Measurements from ENCODE around the gene GALR3.
"Not testable (repeated sequence)": the region's sequence is repeated elsewhere in the genome, so short reads cannot be mapped to it uniquely, and the experiment has no call there.

The GALR3 gene, protein sequence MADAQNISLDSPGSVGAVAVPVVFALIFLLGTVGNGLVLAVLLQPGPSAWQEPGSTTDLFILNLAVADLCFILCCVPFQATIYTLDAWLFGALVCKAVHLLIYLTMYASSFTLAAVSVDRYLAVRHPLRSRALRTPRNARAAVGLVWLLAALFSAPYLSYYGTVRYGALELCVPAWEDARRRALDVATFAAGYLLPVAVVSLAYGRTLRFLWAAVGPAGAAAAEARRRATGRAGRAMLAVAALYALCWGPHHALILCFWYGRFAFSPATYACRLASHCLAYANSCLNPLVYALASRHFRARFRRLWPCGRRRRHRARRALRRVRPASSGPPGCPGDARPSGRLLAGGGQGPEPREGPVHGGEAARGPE

GRCh38 chr22:37823134-37823985, at the start of gene GALR3:
TSS of gene GALR3 (plus strand) at chr22:37823382. CDS start at chr22:37823407, 25 bp downstream.
- no peak for DNase-seq (ENCODE audit: low read depth in 2 of 2)

DNA sequence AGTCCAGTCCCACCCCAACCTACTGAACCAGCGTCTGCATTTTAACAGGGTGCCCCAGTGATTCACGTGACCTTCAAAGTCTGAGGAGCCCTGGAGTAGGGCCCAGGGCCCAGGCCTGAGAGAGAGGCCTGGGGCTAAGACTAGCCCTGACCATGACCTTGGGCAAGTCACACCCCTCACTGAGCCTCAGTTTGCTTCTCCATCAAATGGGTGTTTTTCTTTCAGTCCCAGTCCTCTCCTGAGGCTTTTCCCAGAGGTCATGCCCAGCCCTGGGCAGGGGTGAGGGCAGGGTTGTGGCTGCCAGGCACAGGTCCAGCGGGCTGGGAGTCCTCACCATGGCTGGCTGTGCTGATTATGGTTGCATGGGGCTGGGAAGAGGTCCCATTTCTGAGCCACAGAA, 48.5 kb upstream of the GALR3 start:
- DNase-seq (ENCODE audit: low read depth in 2 of 2) = no peak

GRCh38 chr22:37775785-37776638, 47.2 kb upstream of the GALR3 start:
- DNase-seq (ENCODE audit: low read depth in 2 of 2) = no peak

- DNase-seq (ENCODE audit: low read depth in 2 of 2) = no peak
Measured at GRCh38 chr22:37776639-37777005, 46.6 kb upstream of the GALR3 start.

GRCh38 chr22:37777122-37777687, 46.0 kb upstream of the GALR3 start:
- DNase-seq (ENCODE audit: low read depth in 2 of 2) = no peak

DNA sequence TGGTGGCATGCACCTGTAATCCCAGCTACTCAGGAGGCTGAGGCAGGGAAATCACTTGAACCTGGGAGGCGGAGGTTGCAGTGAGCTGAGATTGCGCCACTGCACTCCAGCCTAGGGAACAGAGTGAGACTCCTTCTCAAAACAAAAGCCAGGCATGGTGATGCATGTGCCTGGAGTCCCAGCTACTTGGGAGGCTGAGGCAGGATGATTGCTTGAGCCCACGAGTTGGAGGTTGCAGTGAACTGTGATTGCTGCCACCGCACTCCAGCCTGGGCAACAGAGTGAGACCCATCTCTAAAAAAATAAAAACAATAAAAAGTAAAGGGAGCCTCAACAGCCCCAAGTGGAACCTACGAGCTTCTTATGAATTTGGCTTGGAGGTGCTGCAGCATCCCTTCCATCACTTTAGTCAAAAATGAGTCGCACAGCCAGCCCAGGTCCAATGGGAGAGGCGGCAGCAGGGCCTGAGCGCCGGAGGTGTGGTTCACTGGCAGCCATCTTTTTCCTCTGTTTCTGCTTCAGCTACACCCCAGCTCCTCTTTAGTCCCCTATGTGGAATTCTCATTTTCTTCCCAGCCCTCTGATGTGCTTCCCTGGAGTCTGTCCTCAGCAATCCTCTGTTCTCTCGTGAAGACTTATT, 44.7 kb upstream of the GALR3 start:
- no peak for DNase-seq (ENCODE audit: low read depth in 2 of 2)

DNA sequence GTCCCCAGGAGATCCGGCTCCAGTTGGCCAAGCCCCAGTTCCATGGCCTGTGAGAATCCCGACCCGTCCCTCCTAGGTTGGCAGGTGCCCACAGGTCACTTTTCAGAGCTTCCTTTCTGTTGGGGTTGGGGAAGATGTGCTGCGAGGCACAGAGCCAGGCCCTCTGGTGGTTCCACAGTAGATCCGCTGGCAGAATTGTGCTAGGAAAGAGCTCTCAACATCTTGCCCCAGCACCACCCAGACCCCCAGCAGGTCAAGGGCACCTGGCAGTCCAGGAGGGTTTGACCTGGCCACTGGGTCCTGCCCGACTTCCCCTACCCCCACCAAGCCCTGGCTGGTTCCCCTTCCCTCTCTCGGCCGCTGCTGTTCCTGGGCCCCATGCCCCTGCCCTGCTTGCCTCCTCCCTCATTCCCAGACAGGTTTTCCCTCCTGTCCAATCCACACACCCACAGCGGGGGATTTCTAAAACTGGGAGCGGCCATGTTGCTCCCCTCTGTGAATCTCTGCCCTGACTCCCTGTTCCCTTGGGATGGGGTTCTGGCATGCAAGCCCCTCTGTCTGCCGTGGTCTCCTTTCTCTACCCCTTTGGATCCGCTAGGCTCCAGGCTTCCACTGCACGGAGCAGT, 41.6 kb upstream of the GALR3 start:
- DNase-seq (ENCODE audit: low read depth in 2 of 2) = no peak

DNA sequence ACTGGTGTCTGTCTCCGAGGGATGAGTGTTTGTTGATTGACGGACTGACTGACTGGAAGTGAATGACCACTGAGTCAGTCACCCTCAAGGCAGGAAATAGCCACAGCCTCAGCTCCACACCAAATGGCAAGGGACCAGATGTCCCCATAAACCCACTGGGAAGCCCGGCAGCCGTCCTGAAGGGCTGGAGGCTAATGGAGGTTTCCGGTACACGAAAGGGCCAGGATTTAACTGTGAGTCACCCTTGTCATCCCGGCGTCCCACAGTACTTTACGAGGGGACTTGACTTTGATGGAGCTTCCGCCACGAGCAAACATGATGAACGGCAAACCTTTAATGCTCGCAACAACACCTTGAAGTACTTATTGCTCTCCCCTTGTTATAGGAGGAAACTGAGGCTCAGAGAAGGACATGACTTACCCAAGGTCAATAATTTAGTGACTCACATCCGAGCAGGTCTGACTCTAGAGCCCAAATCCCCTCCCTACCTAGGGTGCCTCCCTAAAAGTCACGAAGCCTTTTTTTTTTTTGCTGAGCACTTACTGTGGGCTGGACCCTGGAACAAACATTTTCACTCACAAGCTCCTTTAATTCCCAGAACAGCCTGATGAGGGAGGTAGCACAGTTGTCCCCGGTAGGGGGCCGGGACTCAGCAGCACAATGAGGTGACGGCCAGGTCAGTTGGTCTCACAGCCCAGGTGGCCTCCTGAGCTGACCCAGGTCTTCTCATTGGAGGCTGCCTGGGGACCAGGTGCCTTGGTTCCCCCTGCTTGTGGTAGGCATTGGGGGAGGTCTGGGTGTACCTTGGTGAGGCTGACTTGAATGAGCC, 40.6 kb upstream of the GALR3 start:
- no peak for DNase-seq (ENCODE audit: low read depth in 2 of 2)

GRCh38 chr22:37784829-37785495, 38.2 kb upstream of the GALR3 start:
- DNase-seq (ENCODE audit: low read depth in 2 of 2) = no peak

GRCh38 chr22:37790234-37790633, 32.9 kb upstream of the GALR3 start:
- no peak for DNase-seq (ENCODE audit: low read depth in 2 of 2)

- no peak for DNase-seq (ENCODE audit: low read depth in 2 of 2)
Measured at GRCh38 chr22:37792494-37792893, 30.7 kb upstream of the GALR3 start.

- no peak for DNase-seq (ENCODE audit: low read depth in 2 of 2)
Measured at GRCh38 chr22:37794376-37794775, 28.8 kb upstream of the GALR3 start.

GRCh38 chr22:37796079-37796478, 27.1 kb upstream of the GALR3 start:
- DNase-seq (ENCODE audit: low read depth in 2 of 2) = no peak

GRCh38 chr22:37797259-37797658, 25.9 kb upstream of the GALR3 start:
- not testable (repeated sequence) for DNase-seq (ENCODE audit: low read depth in 2 of 2)

GRCh38 chr22:37797874-37798500, 25.2 kb upstream of the GALR3 start:
- no peak for DNase-seq (ENCODE audit: low read depth in 2 of 2)

GRCh38 chr22:37799979-37800378, 23.2 kb upstream of the GALR3 start:
- DNase-seq (ENCODE audit: low read depth in 2 of 2) = not testable (repeated sequence)

- no peak for DNase-seq (ENCODE audit: low read depth in 2 of 2)
Measured at GRCh38 chr22:37801946-37802309, 21.3 kb upstream of the GALR3 start.

GRCh38 chr22:37802310-37803194, 20.6 kb upstream of the GALR3 start:
- no peak for DNase-seq (ENCODE audit: low read depth in 2 of 2)
